ENCODE results near the gene RBMY1D.
"Not testable (repeated sequence)": the region's sequence is repeated elsewhere in the genome, so short reads cannot be mapped to it uniquely, and the experiment has no call there.

RBMY1D gene

GRCh38 chrY:21894426-21894825, at the start of gene RBMY1D:
RBMY1D (minus strand) TSS chrY:21894526; CDS start chrY:21892513, 2,013 bp downstream.
- not testable (repeated sequence) for DNase-seq

GRCh38 chrY:21917932-21918331, 23.6 kb upstream of the RBMY1D start, which contains the start of gene RBMY1E:
RBMY1E (minus strand) TSS chrY:21918032; CDS start chrY:21916054, 1,978 bp downstream.
- DNase-seq: not testable (repeated sequence)

- not testable (repeated sequence) for DNase-seq
Observed at GRCh38 chrY:21869407-21870076, 24.8 kb downstream of the RBMY1D start.

- DNase-seq: no peak
Observed at GRCh38 chrY:21845481-21845880, 48.8 kb downstream of the RBMY1D start.

GRCh38 chrY:21842090-21842489, 52.2 kb downstream of the RBMY1D start:
- DNase-seq: no peak

- no peak for DNase-seq
Observed at GRCh38 chrY:21839489-21839888, 54.8 kb downstream of the RBMY1D start.

GRCh38 chrY:21836343-21836742, 58.0 kb downstream of the RBMY1D start:
- no peak for DNase-seq

- no peak for DNase-seq
Observed at GRCh38 chrY:21835052-21835451, 59.3 kb downstream of the RBMY1D start.
